ENCODE measurements around the gene TSNAX.
"Not testable (repeated sequence)": the region's sequence is repeated elsewhere in the genome, so short reads cannot be mapped to it uniquely, and the experiment has no call there.

Gene TSNAX, protein sequence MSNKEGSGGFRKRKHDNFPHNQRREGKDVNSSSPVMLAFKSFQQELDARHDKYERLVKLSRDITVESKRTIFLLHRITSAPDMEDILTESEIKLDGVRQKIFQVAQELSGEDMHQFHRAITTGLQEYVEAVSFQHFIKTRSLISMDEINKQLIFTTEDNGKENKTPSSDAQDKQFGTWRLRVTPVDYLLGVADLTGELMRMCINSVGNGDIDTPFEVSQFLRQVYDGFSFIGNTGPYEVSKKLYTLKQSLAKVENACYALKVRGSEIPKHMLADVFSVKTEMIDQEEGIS

DNA sequence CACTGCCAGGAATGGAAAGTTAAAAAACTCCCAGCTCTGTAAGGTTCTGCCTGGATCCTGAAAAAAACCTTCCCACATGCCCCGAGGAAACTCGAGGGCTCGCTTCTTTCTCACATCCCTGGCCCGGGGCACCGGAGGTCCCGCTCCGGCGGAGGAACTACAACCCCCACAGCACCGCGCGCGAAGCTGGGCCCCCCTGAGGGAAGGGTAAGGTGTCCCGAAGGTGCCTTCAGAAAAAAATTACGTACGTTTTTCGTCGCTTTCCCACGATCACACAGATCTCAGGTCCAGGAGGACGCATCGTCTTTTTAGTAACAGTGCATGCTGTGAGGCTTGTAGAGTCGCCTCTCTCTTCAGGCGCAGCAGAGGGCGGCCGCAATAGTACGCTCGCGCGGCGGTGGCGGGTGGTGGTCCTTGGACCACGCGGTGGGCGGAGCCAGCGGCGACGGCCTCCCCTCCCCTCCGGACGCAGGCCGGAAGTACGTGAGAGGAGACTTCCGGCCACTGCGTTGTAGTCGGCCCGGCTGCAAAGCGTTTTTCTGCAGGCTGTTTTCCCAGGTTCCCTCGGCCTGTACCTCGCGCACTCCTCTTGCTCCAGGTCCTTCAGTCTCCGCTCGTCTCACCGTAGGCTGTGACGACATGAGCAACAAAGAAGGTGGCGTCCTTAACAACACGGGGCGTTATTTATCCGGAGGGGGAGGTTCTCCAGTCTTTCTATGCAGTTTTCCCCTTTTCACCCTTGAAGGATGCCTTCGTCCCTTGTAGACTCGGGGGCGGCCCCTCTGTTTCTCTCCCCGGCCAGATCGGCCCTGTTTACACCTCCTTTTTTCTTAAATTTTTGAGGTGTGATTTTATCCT, at the start of gene TSNAX:
Gene TSNAX, plus strand, starts transcription at position 498 of the 858 bp plus-strand sequence. Its CDS starts 142 bp downstream, at position 640.
- DNase-seq = peak; percentile 64 to 94 (median 84)

DNA sequence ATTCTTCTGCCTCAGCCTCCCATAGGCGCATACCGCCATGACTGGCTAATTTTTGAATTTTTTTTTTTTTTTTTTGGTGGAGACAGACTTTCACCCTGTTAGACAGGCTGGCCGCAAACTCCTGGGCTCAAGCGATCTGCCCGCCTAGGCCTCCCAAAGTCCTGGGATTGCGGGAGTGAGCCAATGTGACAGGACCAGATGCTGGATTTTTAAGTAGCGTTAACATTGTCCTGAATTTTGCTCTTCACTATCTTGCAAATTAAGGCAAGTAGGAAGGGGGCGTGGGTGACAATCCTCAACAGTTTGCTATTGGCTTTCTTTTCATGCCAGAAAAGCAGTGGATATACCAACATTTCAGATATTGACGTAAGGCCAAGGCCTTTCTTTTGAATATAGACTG, 49.7 kb upstream of the TSNAX start:
- no peak for DNase-seq

DNA sequence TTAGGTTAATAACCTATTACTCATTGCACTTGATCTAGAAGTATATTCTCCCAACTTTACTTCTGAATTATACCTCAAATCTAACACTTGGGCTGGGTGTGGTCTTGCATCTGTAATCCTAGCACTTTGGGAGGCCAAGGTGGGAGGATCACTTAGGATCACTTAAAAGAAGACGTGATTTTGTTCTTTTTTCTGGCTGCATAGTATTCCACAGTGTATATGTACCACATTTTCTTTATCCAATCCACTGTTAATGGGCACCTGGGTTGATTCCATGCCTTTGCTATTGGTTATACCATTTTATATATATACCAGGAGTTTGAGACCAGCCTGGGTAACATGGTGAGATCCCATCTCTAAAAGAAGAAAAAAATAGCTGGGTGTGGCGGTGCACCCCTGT, 48.5 kb upstream of the TSNAX start:
- DNase-seq = no peak

DNA sequence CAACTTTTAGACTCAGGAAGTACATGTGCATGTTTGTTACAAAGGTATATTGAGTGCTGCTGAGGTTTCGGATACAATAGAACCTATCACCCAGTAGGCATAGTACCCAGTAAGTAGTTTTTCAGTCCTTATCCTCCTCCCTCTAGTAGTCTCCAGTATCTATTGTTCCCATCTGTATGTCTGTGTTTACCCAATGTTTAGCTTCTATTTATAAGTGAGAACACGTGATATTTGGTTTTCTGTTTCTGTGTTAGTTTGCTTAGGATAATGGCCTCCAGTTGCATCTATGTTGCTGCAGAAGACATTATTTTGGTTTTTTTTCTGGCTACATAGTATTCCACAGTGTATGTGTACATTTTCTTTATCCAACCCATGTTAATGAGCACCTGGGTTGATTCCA, 47.2 kb upstream of the TSNAX start:
- DNase-seq = no peak

DNA sequence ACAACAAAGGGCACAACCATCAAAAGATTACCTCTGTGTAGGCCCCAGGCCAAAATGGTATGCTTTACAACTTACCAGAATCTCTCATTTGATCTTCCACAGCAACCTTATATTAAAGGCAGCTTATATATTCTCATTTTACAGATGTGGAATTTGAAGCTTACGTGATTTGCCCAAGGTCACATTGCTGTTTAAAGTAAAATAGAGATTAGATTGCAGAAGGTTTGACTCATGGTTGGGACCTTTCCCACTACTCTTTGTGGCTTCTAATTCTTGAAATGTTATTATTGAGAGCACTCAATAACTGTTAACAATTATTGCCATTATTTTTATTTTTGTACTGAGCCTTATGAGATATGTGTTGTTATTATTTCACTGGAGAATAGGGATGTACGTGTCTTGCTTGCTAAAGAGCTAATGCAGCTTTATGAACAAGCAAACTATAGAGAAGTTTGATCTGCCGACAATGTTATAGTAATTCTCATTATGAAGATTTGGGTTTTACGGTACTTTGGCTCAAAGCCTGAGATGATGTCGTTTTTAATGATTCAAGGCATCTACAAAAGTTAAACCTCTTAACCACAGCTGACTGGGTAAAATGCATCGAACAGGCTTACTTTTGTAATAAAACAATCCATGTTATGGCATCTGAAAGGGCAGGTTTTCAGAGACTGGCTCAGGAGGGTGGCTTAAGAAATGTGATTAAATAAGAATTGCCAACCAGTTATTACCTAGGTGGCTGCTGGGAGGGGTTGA, 43.3 kb upstream of the TSNAX start:
- DNase-seq = no peak

DNA sequence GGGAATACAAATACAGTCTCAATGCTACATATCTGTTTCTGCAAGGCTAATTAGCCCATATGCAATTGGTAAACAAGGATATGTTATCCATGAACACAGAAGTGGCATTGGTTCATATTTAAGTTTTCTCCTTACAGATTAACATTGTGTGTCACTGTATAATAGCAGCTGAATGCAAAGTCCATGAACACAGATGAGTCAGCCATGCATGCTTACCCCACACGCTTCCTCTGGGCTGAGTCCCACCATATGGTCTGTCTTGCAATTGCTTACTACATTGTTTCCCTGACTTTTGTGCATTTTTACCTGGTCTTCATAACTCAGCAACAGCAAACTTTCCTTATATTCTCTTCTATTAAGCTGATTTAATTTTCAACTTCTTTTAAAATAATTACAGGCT, 41.5 kb upstream of the TSNAX start:
- DNase-seq = no peak

DNA sequence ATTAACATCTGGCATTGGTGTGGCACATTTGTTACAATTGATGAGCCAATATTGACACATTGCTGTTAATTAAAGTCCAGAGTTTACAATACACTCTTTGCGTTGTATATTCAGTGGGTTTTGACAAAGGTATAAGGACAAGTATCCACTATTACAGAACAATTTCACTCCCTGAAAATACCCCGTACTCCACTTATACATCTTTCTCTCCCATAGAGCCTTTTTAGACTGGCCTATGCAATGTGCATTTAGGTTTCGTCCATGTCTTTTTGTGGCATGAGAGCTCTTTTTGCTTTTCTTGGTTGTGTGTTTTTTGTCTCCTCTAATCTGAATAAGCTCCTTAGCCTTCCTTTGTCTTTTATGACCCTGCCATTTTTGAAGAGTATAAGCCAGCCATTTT, 40.6 kb upstream of the TSNAX start:
- no peak for DNase-seq

DNA sequence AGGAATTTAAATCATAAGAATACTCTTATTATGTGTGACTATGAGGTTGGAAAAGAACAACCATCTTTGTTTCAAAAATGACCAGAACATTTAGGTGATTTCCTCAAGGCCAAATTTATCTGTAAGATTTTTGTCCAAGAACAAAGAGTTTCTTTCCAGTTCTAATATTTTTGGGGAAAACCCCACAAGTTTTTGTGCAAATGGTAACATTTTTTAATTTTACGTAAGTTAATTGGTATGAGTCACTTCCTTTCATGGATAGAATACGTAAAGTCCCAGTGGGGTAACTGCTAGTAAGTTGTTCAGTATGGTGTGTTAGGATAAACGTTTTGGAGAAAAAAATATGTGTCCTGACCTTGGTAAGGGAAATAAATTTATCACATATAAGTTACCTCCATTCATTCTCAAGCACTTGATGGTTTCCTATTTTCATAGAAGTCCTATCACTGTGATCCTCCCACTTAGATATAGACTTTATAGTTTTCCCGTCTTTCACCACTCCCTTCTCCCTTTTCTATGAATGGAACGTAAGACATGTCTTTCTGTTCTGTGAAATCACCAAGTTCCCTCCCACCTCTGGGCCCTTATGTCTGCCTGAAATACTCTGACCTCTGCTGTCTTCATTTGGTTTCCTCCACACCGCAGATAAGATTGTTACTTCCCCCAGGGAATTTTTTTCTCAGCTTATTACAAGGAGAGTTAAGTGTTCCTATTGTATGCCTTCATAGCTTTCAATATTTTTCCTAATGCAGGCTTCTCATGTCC, 34.9 kb upstream of the TSNAX start:
- no peak for DNase-seq

DNA sequence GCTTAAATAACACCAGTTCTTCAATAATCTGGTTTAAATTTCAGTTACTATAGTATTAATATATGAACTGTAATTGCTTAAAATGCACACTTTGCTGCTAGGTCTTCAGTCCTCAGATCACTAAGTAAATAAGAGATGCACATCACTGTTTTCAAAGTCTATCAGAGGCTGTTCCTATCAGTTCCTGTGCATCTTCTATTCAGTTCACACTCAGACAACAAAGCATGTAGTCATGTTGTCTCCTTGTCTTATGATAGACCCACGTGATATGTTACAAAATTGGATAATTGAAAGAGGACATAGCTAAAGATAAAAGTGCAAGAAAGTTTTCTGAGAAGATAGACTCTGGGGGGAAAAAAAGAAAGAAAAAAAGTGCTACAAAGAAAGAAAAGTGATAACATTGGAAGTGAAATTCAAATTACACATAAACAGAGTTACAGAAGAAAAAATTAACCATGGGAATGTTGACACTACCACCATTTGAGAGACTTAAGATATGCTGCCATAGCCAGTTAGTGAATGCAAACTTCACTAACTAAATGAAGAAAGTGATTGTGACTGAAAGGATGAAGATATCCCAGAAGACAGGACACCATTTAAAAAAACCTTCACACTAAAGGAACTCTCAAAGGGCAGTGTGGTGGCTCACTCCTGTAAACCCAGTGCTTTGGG, 33.9 kb upstream of the TSNAX start:
- no peak for DNase-seq

DNA sequence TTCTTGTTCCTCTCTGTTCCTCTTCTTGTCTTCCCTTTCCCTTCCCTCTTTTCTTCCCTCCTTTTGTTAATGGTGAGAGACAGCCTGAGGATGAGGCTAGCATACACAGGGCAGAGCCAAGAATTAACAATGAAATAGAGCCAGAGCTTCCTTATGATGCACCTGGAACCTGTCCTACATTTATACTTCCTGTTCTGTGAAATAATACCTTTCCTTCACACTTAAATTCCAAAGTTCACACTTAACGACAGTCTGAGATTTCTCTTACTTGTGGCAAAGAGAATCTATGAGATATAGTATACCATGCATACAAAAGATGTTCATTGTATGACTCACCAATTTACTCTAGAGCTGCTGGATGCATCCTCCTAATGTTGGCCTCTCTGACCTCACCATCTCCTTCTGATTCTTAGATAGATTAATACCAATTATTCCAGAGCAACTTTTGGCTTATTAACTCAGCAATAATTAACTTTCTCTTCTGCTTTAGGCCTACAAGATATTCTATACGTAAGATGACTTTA, 30.8 kb upstream of the TSNAX start:
- no peak for DNase-seq

DNA sequence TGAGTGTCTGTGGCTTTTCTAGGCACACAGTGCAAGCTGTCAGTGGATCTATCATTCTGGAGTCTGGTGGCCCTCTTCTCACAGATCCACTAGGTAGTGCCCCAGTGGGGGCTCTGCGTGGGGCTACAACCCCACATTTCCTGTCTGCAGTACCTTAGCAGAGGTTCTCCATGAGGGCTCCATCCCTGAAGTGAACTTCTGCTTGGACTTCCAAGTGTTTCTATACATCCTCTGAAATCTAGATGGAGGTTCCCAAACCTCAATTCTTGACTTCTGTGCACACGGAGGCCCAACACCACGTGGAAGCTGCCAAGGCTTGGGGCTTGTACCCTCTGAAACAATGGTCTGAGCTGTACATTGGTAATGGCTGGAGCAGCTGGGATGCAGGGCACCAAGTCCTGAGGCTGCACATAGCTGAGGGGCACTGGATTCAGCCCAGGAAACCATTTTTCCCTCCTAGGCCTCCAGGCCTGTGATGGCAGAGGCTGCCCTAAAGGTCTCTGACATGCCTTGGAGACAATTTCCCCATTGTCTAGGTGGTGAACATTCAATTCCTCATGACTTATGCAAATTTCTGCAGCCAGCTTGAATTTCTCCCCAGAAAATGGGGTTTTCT, 29.2 kb upstream of the TSNAX start:
- no peak for DNase-seq

DNA sequence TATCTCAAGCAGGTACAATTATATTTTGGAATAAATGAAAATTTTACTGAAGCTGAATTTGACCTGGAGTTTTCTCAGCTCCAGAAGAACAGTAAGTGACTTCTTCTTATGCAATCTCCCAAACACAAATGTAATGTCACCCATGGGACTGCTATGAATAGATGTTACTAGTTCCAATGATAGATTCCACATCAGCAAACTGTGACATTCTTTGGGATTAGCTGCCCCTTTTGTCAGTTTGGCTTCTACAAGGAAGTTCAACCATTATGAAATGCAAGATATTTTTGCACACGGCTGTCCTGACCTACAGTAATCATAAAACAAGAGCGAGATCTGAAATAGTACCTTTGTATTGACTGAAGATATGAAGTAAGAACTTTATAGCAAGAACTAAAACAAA, 27.8 kb upstream of the TSNAX start:
- DNase-seq = no peak

DNA sequence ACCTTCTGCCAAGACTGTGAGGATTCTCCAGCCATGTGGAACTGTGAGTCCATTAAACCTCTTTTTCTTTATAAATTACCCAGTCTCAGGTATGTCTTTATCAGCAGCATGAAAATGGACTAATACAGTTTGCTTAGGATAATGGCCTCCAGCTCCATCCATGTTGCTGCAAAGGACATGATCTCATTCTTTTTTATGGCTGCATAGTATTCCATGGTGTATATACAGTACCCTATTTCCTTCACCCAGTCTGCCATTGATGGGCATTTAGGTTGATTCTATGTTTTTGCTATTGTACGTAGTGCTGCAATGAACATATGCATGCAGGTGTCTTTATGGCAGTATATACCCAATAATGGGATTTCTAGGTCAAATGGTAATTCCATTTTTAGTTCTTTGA, 25.3 kb upstream of the TSNAX start:
- not testable (repeated sequence) for DNase-seq

DNA sequence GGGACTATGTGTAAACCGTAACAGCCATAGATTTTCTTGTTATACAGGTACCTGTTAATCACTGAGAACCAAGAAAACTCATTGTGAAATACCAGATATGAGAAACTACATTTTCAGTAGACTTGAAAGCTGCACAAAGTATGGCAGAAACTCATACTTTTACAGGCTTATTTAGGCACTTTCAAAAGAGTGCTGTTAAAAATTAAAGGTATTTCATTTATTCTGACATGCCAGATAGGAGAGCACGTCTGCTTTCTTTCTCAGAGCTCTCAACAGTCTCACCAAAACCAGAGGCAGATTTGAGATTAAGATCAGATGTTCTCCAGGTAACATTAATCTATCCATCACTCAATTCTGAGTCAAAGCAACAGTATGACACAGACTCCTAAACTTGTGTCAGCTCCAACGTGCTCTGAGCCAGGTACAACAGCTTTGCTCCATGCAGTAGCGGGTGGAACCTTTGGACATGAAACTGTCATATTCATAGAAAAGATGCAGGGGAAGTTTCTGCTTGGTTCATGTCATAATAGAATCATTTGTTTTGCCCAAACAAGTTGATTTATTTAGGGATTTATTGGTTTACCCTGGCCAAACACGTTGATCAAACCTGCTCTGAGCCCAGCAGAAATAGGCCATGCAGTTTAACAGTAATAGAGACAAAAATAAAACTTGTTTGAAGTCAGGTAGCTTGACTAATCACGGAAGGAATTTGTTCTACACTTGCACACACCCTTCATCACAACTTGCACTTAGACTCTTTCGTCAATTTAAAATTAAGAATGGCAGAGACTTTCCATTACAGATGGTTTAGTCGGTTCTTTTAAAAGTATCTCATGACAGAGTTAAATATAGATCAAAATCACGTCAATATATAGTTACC, 20.8 kb upstream of the TSNAX start:
- no peak for DNase-seq

DNA sequence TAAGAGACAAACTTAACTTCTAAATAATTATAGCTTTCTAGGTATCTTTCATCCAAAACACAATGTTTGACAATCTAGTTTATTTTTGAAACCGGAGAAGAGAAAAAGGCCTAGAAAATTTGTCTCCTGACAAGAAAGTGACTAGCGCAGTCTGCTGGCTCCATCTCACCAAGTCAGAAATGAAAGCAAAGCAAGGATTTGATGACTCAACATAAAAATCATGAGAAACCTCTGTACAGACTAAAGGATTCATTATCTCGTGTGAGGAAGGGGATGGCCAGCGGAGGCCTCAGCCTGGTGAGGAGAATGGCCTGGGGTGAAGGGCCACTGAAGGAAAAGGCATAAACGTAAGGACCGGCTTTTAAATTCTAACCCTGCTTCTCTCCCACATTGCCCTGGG, 20.0 kb upstream of the TSNAX start:
- no peak for DNase-seq

DNA sequence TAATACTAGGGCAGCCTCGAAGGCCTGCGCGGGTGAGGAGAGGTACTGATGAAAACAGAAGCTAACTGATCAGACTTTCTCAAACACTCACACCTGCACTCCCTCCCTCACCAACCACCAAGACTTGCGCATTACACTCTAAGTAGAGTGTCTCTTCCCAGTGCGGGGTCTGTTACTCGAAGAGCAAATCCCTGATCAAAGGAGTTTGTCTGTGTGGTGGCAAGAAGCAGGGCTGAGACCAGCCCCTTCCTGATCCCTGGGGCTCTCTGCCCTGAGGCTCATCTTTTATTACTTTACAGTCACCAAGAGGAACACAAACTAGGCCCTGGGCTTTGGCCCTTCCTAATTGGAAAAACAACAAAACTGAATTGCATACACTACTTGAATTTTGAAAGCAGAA, 19.5 kb upstream of the TSNAX start:
- DNase-seq = no peak

DNA sequence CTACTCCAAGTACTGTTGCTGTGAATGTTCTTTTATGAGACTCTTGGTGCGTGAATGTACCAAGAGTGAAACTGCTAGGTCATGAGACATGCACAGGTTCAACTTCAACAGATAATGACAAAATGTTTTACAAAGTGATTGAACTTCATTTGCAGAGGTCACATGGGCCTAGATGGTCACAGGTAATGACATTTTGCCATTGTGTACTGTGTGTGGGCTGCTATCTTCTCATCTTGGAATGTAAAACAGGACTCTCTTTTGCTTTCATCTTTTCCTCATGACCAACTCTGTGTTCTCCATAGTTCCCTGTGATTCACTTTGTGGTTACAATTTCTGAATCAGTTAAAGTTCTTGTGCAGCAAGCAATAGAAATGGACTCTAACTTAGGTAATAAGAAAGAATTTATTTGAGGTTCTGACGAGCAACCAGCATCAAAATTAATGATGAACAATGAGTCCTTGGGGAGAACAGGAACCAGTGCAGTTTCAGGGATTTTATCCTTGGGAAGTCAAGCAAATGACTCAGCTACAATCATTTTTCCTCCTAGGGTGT, 16.2 kb upstream of the TSNAX start:
- DNase-seq = no peak

DNA sequence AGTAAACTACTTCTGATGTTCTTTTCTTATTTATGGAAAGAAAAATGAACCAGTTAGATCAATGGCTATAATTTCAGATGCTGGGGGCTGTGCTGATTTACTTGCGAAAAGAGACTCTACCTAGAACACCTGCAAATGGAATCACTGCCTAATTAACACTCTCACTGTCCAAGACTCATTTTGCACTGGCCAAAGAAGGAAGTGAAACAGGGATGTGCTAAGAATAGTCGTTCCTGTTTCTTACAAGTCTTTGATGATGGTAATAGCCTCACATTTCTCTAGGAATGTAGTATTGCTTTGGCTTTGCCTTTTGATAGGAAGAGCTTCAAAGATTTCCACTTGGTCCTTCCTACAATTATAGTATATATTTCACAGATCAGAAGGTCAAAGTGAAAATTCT, 12.7 kb upstream of the TSNAX start:
- no peak for DNase-seq

DNA sequence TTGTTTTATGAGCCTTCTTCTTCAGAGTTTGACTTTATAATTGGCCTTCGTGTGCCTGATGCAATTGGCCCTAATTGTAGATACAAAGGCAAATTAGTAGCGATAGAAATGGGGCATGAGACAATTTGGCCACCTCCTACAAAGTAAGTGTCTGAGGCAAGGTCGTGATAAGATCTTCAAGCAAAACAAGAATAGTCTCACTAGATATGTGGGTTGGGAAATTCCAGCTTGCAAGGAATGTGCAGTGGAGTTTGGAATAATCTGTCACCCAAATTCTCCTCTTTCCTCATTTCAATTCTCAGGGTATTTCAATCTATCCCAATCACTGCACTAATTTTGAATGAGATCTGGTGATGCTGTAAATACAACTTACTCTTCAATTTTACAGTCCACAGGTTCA, 11.4 kb upstream of the TSNAX start:
- DNase-seq = no peak

DNA sequence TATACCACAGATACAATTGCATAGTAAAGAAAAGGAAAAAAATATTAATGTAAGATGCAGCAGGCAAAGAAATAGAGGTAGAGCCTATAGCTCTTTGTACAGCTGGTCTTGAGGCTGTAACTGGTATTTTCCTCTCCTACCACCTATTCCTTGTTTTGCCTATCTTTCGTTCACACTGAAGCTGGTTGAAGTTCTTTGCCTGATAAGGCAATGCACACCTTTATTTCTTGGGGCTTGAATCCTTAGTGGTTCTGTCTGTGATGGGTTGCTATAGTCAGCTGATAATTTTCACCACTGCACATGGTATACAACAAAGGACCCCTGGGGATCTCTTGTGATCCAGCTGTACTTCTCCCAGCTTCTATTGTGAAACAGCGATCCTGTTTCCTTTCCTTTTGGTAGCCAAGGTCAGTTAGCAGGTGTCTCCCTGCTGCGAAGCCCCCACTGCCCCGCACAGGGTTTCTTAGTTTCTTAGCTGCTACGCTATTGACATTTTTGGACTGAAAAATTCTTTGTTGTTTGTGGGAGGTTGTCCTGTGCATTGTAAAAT, 9.9 kb upstream of the TSNAX start:
- no peak for DNase-seq

Measured in activated naive CD4-positive, alpha-beta T cell (primary cell).